Stimulated activated CD8-positive, alpha-beta memory T cell treated with anti-CD3 and anti-CD28 coated beads, Interleukin-7, amount 100 ng/mL, for 24 hours (primary cell): ENCODE data around the gene GPD2.

ENCODE experiments used
- DNase-seq: peaks from one replicate; pipeline ENCODE4 v3.0.0-alpha.2; 2020; ENCODE audit warnings: low read depth

Gene GPD2

GRCh38 chr2:156532989-156533388 is 96.8 kb downstream of the GPD2 start:
- DNase-seq, result no peak

GRCh38 chr2:156536534-156536933 is 100.4 kb downstream of the GPD2 start:
- DNase-seq, result no peak

- no peak for DNase-seq
Observed at GRCh38 chr2:156537141-156537540, 101.0 kb downstream of the GPD2 start.

- DNase-seq, result no peak
Observed at GRCh38 chr2:156538083-156538504, 101.9 kb downstream of the GPD2 start.

DNA sequence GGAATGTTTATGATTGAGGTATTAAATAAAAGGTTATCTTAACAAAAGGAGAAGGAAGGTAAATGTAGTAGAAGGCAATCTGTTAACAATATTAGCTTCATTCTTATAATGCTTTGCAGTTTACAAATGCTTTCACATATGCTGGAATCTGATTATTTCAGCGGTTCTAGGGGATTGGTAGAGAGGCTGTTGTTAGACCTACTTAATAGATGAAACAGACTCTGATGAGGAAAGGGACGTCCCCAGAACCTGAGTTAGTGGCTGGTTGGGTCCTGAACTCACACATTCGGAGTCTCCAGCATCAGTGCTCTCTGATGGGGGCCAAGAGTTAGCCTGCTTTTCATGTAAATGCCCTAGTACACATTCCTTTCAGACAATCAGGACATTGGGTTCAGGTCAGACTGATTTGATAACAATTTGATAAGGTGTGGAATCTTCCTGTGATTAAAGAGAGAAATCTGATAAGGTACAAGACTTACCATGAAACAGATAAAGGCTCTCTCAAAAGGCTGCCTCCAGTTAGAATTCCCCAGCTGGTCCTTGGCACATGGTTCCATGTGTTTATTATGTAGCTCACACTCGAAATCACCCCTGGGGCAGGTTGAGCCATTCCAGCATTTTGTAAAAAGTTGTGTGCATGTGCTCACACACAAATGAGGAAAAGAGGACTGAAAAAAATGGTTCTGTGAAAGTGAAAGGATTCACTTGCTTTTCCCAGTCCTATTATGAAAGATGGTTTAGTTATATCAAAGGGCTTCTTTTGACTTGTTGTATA is 103.1 kb downstream of the GPD2 start:
- DNase-seq, result no peak

DNA sequence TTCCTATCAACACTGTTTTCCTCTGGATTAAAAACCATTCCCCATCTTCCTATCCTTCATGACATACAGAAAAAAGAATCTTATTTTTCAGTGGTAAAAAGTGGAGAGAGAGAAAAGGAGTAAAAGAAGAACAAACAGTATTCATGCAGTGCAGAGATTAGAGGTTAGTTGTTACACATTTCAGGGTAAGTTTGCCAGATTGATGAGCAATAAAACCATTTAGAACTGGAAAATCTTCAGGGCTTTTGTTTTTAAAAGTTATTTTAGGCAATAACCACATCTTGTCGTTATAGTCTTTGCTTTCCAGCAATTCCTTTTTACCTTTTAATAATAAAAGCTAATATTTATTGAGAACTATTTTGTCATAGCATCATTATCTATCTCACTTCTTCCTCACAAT is 104.5 kb downstream of the GPD2 start:
- no peak for DNase-seq

DNA sequence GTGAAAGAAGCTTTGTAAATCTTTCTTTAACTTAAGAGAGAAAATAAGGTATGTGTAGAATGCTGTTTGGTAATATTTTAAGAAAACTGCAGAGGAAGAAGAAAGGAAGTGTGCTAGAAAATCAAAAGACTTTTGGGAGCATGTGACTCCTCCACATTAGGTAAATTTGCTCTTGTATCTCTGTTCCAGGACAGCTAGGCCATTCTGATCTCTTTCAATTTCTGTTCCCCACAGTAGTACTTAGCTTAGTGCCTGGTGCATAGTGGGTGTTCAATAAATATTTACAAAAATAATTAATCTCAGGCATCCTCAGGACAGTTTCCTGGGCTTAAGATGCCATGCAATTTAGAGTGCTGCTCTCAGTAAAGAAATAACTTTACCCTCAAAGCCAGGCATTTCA is 105.0 kb downstream of the GPD2 start:
- DNase-seq, result no peak

GRCh38 chr2:156541706-156542105 is 105.5 kb downstream of the GPD2 start:
- DNase-seq, result no peak

- DNase-seq, result no peak
Observed at GRCh38 chr2:156548413-156548812, 112.2 kb downstream of the GPD2 start.

DNA sequence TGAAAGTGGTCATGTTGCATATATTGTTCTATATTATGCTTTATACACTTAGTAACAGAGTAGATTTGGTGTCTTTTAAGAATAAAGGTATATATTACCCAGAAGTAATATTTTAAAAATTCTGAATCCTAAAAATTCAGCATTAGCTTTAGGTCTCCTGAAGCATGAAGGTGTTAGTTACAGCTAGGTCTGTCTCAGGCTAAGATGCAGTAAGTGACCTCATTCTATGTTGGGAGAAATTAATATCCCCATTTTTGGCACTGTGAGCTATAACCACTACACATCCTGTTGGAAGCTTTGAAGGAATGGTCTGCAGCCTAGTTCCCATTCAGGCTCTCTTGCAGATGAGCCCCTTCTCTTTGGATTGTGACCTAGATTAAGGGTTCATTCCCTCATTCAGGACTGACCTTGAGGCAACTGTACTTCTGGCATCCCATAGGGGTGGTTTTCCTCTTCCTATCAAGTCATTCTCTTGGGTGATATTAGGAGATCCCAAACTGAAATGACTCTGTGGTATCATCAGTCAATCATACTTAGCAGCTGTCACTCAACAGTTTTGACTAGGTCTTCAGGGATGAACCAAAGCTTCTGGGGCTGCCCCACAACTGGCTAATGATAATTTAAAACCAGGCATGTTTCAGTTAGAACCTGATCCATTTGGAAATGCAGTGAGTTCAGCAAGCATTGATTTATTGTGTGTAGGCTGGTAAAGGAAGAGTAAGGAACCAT is 117.7 kb downstream of the GPD2 start:
- no peak for DNase-seq

DNA sequence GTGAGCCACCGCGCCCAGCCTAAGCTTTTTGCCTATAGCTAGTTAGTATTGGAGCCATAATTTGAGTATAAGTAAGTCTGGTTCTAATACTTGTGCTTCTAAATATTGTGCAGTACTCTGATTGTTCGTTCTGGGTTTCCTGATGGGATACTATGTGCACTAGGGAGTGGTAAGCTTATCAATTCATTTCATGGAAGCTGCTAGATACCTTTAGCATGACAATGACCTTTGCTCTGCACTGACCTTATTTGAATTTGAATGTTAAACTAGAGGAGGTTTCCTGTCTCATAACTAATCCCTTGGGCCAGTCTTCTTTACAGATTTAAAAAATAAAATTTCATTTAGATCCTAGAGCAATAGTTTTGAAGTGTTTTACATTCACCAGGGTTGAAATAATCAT is 125.1 kb downstream of the GPD2 start:
- DNase-seq, result no peak

DNA sequence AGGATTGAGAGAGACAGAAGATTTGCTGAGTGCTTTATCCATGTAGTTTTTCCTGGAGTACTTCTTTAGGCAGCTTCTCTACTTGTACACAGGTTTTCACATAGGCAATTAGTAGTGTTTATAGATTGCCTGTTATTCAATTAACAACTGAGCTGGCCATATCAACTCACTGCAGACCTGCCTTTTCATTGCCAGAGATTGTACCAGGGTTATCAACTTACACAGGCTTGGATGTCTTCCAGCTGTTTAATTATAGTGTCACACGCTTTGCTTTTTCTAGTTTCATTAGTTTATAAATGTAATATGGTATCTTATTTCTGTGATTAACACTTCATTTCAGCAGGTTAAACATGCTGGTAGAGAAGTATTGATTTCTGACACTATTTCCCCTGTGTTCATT is 125.9 kb downstream of the GPD2 start:
- no peak for DNase-seq

DNA sequence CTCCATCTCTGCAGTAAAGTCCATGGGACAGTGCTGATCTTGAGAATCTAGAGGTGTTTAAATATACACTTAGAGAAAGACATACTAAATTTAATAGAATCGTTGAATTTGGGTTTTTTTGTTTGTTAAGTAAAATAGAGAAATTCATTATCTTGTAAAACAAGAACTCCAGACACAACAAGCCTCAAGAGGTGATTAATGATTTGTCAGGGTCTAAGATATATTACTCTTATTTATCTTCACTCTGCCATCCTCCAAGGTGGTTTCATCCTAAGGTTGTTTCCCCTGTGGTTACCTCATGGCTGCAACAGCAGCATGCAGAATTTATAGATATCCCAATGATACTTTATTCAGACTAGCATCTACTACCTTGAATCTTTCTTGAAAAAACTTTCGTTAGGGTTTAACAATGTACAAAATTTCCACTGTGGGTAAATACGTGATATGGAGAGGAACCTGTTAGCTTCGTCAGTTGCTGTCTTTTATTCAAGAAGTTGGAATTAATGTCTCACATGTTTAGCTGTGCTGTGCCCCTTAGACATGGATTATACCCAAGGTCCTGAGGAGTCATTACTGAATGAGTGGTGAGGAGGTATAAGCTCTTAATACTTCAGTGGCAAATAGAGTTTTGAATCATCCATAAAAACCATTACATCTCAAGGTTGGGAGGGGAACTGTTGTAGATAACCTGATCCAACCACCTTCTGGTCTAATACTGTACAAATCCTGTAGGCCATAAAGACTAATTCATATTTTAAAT is 128.0 kb downstream of the GPD2 start:
- DNase-seq, result no peak

GRCh38 chr2:156565066-156565710 is 129.0 kb downstream of the GPD2 start:
- DNase-seq, result no peak

- no peak for DNase-seq
Observed at GRCh38 chr2:156573710-156574109, 137.5 kb downstream of the GPD2 start.

DNA sequence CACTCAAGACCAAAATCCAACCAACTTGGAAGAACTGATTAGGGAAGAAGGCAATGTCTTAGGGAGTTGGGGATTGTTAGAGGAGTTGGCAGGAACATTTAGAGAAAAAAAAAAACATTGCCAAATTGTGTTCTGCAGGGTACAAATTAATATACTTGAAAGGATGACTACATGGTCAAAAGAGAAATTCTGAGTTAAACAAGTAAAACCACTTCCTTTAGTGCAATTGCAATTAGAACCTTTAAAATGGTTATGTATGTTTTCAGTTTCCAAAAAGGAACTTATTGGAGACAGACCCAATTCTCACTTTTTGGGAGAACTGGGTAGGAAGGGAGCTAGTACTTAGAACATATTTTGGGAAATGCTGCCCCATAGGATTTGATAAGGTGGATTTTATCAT is 137.9 kb downstream of the GPD2 start:
- no peak for DNase-seq

DNA sequence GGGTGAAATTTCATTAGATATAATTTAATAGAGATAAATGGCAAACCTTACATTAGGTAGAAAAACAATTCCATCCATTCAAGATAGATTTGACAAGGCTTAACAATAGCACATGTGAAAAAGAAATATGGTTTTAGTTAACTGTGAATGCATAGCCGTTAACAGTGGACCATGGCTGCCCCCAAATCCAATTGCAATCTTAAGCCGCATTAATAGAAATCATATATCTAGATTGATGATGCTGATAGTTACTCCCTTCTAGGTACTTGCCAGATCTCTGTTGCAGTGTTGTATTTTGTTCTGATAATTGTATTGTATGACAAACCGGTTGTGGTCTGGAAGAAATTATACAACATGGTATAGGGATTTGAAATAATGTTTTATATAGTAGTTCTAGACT is 139.8 kb downstream of the GPD2 start:
- no peak for DNase-seq

- no peak for DNase-seq
Observed at GRCh38 chr2:156580501-156580900, 144.3 kb downstream of the GPD2 start.

DNA sequence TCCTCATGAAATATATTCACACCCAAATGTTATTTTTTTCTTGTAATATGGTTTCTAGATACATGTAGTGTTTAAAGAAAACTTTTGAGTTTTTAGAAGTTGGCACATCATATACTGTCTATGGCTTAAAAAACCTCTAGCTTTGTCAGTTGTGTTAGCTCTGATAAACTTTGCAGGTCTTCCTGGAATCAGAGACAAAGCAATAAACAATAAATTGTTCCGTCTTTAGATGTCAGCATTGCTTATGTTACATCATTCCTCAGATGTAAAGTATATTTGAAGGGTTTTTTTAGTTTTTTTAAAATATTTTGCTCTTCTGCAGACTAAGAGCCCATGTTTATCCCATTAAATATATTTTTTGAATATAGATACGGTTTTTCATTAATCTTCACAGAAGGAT is 145.1 kb downstream of the GPD2 start:
- DNase-seq, result no peak

- no peak for DNase-seq
Observed at GRCh38 chr2:156585457-156585856, 149.3 kb downstream of the GPD2 start.

GRCh38 chr2:156586621-156587020 is 150.4 kb downstream of the GPD2 start:
- DNase-seq, result no peak

DNA sequence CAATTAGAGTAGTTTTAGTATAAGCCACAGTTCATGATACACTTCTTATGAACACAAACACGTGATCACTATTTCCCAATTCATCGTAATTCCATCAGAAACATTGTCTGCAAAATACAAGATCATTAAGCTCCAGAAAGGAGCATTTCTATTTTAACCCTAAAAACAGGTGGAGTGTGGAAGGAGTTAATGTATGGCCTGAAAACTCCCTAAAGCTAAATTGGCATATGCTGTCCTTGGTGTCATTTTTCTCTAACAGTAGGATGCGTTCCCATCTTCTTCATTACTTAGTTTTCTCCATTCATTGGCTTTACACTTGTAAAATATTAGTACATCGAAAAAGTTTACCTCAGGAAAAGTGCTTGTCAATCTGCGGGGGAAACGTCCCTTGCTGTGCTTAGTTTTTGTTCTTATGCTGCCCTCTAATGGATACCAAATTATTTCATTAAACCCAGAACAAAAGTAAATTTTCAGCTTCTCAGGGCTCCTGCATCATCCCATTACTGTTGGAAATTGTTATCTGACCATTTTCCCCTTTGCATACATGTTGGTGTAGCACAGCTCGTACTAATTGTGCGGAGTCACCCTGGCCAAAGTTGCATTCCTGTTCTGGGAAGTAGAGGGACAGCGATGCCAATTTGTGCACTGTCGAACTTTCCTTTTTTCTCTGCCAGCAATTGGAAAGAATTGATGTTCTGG is 153.4 kb downstream of the GPD2 start:
- no peak for DNase-seq
